HepG2 (cell line): ENCODE data around the gene MIEF1. TPM values are rescaled to one million over a fixed set of nuclear protein-coding genes. Genes with fewer than 3 reads are reported as not detected.

Experiments
- BATF2 ChIP-seq: sonication (generic); formaldehyde crosslinking; IDR thresholded peaks from 2 replicates; pipeline ENCODE4 v1.8.0; 2022; ENCODE audit warnings: mild to moderate bottlenecking, missing genetic modification reagents, moderate library complexity
- BORCS8-MEF2B ChIP-seq: sonication (generic); formaldehyde crosslinking; IDR thresholded peaks from 2 replicates; pipeline ENCODE4 v1.8.0; 2022; ENCODE audit warnings: mild to moderate bottlenecking, missing genetic modification reagents
- HHEX ChIP-seq: IDR thresholded peaks from 2 replicates; pipeline ENCODE4 v1.6.1; 2016; ENCODE audit warnings: control low read depth
- HMGA1 ChIP-seq: sonication (generic); formaldehyde crosslinking; conservative IDR thresholded peaks from 2 replicates; pipeline ENCODE4 v1.4.0; 2020; ENCODE audit warnings: missing genetic modification reagents
- HNF1B ChIP-seq: sonication (generic); formaldehyde crosslinking; IDR thresholded peaks from 2 replicates; pipeline ENCODE4 v1.5.1; 2020; ENCODE audit warnings: mild to moderate bottlenecking, moderate library complexity, missing genetic modification reagents
- MLXIP ChIP-seq: sonication (generic); formaldehyde crosslinking; IDR thresholded peaks from 2 replicates; pipeline ENCODE4 v1.9.0; 2021; ENCODE audit warnings: missing genetic modification reagents, borderline replicate concordance
- MYC ChIP-seq: sonication (generic); formaldehyde crosslinking; IDR thresholded peaks from 2 replicates; pipeline ENCODE4 v1.9.0; 2021; ENCODE audit warnings: missing genetic modification reagents, borderline replicate concordance
- NFAT5 ChIP-seq: sonication (generic); formaldehyde crosslinking; IDR thresholded peaks from 2 replicates; pipeline ENCODE4 v1.4.0; 2020; ENCODE audit warnings: missing genetic modification reagents
- PAXIP1 ChIP-seq: sonication (generic); formaldehyde crosslinking; conservative IDR thresholded peaks from 2 replicates; pipeline ENCODE4 v1.4.0; 2020; ENCODE audit warnings: mild to moderate bottlenecking, missing genetic modification reagents, moderate library complexity
- RELA ChIP-seq: sonication (generic); formaldehyde crosslinking; IDR thresholded peaks from 2 replicates; pipeline ENCODE4 v1.4.0; 2020; ENCODE audit warnings: missing genetic modification reagents
- SRSF1 ChIP-seq: fragments of 200-400 bp; formaldehyde crosslinking; optimal IDR thresholded peaks from 2 replicates; pipeline ENCODE3; 2017; ENCODE audit warnings: mild to moderate bottlenecking, low read depth, low read length, moderate library complexity
- ZNF333 ChIP-seq: sonication (generic); formaldehyde crosslinking; IDR thresholded peaks from 2 replicates; pipeline ENCODE4 v1.4.0; 2020; ENCODE audit warnings: mild to moderate bottlenecking, missing genetic modification reagents, borderline replicate concordance
- ZNF605 ChIP-seq: sonication (generic); formaldehyde crosslinking; IDR thresholded peaks from 2 replicates; pipeline ENCODE4 v1.8.0; 2022; ENCODE audit warnings: mild to moderate bottlenecking, missing genetic modification reagents
- ZNF747 ChIP-seq: sonication (generic); formaldehyde crosslinking; IDR thresholded peaks from 2 replicates; pipeline ENCODE4 v1.8.1; 2023; ENCODE audit warnings: missing genetic modification reagents, mild to moderate bottlenecking, borderline replicate concordance
- ZNF839 ChIP-seq: sonication (generic); formaldehyde crosslinking; IDR thresholded peaks from 2 replicates; pipeline ENCODE4 v1.4.0; 2020; ENCODE audit warnings: missing genetic modification reagents, mild to moderate bottlenecking, borderline replicate concordance
- polyA plus RNA-seq, 8 experiments: library from polyadenylated mRNA; depleted of rRNA in 3 of 8; stranded (reverse) in 7 of 8; unstranded in 1 of 8; fragments of >200 nt; fragmentation: Illumina TruSeq in 4 of 8; extraction: Trizol in 4 of 8; gene quantifications; 2 replicates each; pipeline versions ENCODE4 v1.2.1 to v1.2.3, GENCODE V29; 2011 to 2016; ENCODE audit warnings: low read depth in 4 of 8, missing spikeins in 1 of 8, mixed read lengths in 1 of 8; ENCODE audit not compliant: insufficient read depth in 1 of 8
- total RNA-seq, 5 experiments: library from RNA; depleted of rRNA; stranded (reverse); fragments of >200 nt; fragmentation: Illumina TruSeq; extraction: Trizol; gene quantifications; 2 replicates each; pipeline ENCODE4 v1.2.3, GENCODE V29; 2016; ENCODE audit warnings: low read depth in 1 of 5

The MIEF1 gene
- total and polyA plus RNA-seq, 2 of the 13 experiments (the other 11 are each of a cell fraction or from before 2014, with no cell fraction given), result 21.7 to 34.8 TPM

GRCh38 chr22:39527481-39527961, 25.4 kb downstream of the MIEF1 start (continued):
- TF ChIP-seq PAXIP1, result 0 out of 2 replicates have a peak, but pooled peaks have one; percentile 37
- TF ChIP-seq ZNF747 (CRISPR knock-in tag), result no peak
- TF ChIP-seq SRSF1, result no peak
- TF ChIP-seq HMGA1 (CRISPR knock-in tag), result no peak
- TF ChIP-seq ZNF839 (CRISPR knock-in tag), result no peak
- no peak for TF ChIP-seq ZNF605 (CRISPR knock-in tag)
- 0 out of 2 replicates have a peak, but pooled peaks have one; percentile 34 for TF ChIP-seq BATF2 (CRISPR knock-in tag)
- no peak for TF ChIP-seq RELA
- TF ChIP-seq NFAT5, result no peak
- no peak for TF ChIP-seq MLXIP
- TF ChIP-seq HHEX, result no peak
- no peak for TF ChIP-seq MYC (CRISPR knock-in tag)
- no peak for TF ChIP-seq BORCS8-MEF2B (CRISPR knock-in tag)
- TF ChIP-seq HNF1B (CRISPR knock-in tag), result peak; percentile 32; the same call in 1 of the 2 replicates
- TF ChIP-seq ZNF333 (CRISPR knock-in tag), result no peak
